ENCODE results near the gene TNFAIP3.

Gene TNFAIP3

GRCh38 chr6:137874204-137875057, 7.4 kb downstream of the TNFAIP3 start:
- DNase-seq (ENCODE audit: insufficient read length, low spot score) = no peak
- no peak for TF ChIP-seq POLR2A (IDR thresholded peaks at IDR 0.05; ENCODE audit: low read depth, low read length)
- FAIRE-seq = no peak

- DNase-seq (ENCODE audit: insufficient read length, low spot score) (no peak), FAIRE-seq (no peak)
- TF ChIP-seq POLR2A (IDR thresholded peaks at IDR 0.05; ENCODE audit: low read depth, low read length) = no peak
Measured at GRCh38 chr6:137875058-137875520, 8.0 kb downstream of the TNFAIP3 start.

GRCh38 chr6:137875606-137876005, 8.5 kb downstream of the TNFAIP3 start:
- no peak for TF ChIP-seq POLR2A (IDR thresholded peaks at IDR 0.05; ENCODE audit: low read depth, low read length)
- no peak for FAIRE-seq

GRCh38 chr6:137876547-137876946, 9.5 kb downstream of the TNFAIP3 start:
- DNase-seq (ENCODE audit: insufficient read length, low spot score) (no peak), FAIRE-seq (no peak)
- TF ChIP-seq POLR2A (IDR thresholded peaks at IDR 0.05; ENCODE audit: low read depth, low read length) = no peak

More at GRCh38 chr6:137875606-137876005, 8.5 kb downstream of the TNFAIP3 start:
- no peak for DNase-seq (ENCODE audit: insufficient read length, low spot score)

GRCh38 chr6:137877113-137877512, 10.1 kb downstream of the TNFAIP3 start:
- no peak for TF ChIP-seq POLR2A (IDR thresholded peaks at IDR 0.05; ENCODE audit: low read depth, low read length)
- DNase-seq (ENCODE audit: insufficient read length, low spot score) (no peak), FAIRE-seq (no peak)

- DNase-seq (ENCODE audit: insufficient read length, low spot score) = no peak
- no peak for FAIRE-seq
- no peak for TF ChIP-seq POLR2A (IDR thresholded peaks at IDR 0.05; ENCODE audit: low read depth, low read length)
Measured at GRCh38 chr6:137877606-137878005, 10.5 kb downstream of the TNFAIP3 start.

GRCh38 chr6:137878029-137878428, 11.0 kb downstream of the TNFAIP3 start:
- DNase-seq (ENCODE audit: insufficient read length, low spot score) = no peak
- no peak for TF ChIP-seq POLR2A (IDR thresholded peaks at IDR 0.05; ENCODE audit: low read depth, low read length)
- FAIRE-seq = no peak

- FAIRE-seq (no peak), DNase-seq (ENCODE audit: insufficient read length, low spot score) (no peak)
- no peak for TF ChIP-seq POLR2A (IDR thresholded peaks at IDR 0.05; ENCODE audit: low read depth, low read length)
Measured at GRCh38 chr6:137878486-137879285, 11.6 kb downstream of the TNFAIP3 start.

- TF ChIP-seq POLR2A (IDR thresholded peaks at IDR 0.05; ENCODE audit: low read depth, low read length) = no peak
- DNase-seq (ENCODE audit: insufficient read length, low spot score) = no peak
- FAIRE-seq = no peak
Measured at GRCh38 chr6:137879299-137879698, 12.2 kb downstream of the TNFAIP3 start.

- no peak for FAIRE-seq
- no peak for DNase-seq (ENCODE audit: insufficient read length, low spot score)
- TF ChIP-seq POLR2A (IDR thresholded peaks at IDR 0.05; ENCODE audit: low read depth, low read length) = no peak
Measured at GRCh38 chr6:137879885-137880745, 13.1 kb downstream of the TNFAIP3 start.

- TF ChIP-seq POLR2A (IDR thresholded peaks at IDR 0.05; ENCODE audit: low read depth, low read length) = no peak
- FAIRE-seq = no peak
- no peak for DNase-seq (ENCODE audit: insufficient read length, low spot score)
Measured at GRCh38 chr6:137880746-137881521, 13.9 kb downstream of the TNFAIP3 start.

GRCh38 chr6:137881522-137881886, 14.4 kb downstream of the TNFAIP3 start:
- DNase-seq (ENCODE audit: insufficient read length, low spot score) (no peak), FAIRE-seq (no peak)
- no peak for TF ChIP-seq POLR2A (IDR thresholded peaks at IDR 0.05; ENCODE audit: low read depth, low read length)
